Endodermal cell (in vitro differentiated cells): ENCODE data around the gene CFAP65. TPM values are rescaled to one million over a fixed set of nuclear protein-coding genes. Genes with fewer than 3 reads are reported as not detected.

Source experiments
- DNase-seq: peaks from one replicate; pipeline ENCODE4 v3.0.0-alpha.2; 2017
- H3K27ac ChIP-seq: 2 replicates; pipeline ENCODE4 v1.5.1; 2013; ENCODE audit warnings: mild to moderate bottlenecking, low read depth, low read length, moderate library complexity
- H3K27me3 ChIP-seq: 2 replicates; pipeline ENCODE4 v1.6.1; 2013; ENCODE audit warnings: mild to moderate bottlenecking, low read length, moderate library complexity; ENCODE audit not compliant: insufficient read depth, control insufficient read depth, poor library complexity, severe bottlenecking
- H3K36me3 ChIP-seq: 2 replicates; pipeline ENCODE4 v1.7.0; 2013; ENCODE audit warnings: mild to moderate bottlenecking, low read length, moderate library complexity; ENCODE audit not compliant: control insufficient read depth, insufficient read depth
- H3K4me1 ChIP-seq: one replicate; pipeline ENCODE4 v1.7.0; 2013; ENCODE audit warnings: low read length; ENCODE audit not compliant: control insufficient read depth, insufficient read depth
- H3K4me3 ChIP-seq: 2 replicates; pipeline ENCODE4 v1.5.1; 2013; ENCODE audit warnings: mild to moderate bottlenecking, low read length, moderate library complexity
- H3K9ac ChIP-seq: 2 replicates; pipeline ENCODE4 v1.6.1; 2013; ENCODE audit warnings: mild to moderate bottlenecking, low read length, moderate library complexity; ENCODE audit not compliant: poor library complexity, severe bottlenecking; ENCODE audit errors: extremely low read depth
- H3K9me3 ChIP-seq: 2 replicates; pipeline ENCODE4 v1.6.1; 2013; ENCODE audit warnings: mild to moderate bottlenecking, low read length, moderate library complexity; ENCODE audit not compliant: control insufficient read depth
- H3K27ac Mint-ChIP-seq: 2 replicates; pipeline ENCODE4 v1.8.0; 2020; ENCODE audit warnings: mixed read lengths
- H3K27me3 Mint-ChIP-seq: 2 replicates; pipeline ENCODE4 v1.8.0; 2021; ENCODE audit warnings: mild to moderate bottlenecking, mixed read lengths; ENCODE audit not compliant: insufficient read depth
- H3K36me3 Mint-ChIP-seq: 2 replicates; pipeline ENCODE4 v1.8.0; 2020; ENCODE audit warnings: low read depth, mixed read lengths
- H3K4me1 Mint-ChIP-seq: 2 replicates; pipeline ENCODE4 v1.8.0; 2020; ENCODE audit warnings: mixed read lengths
- H3K4me3 Mint-ChIP-seq: 2 replicates; pipeline ENCODE4 v1.8.0; 2020; ENCODE audit warnings: mild to moderate bottlenecking, moderate library complexity, mixed read lengths
- H3K9me3 Mint-ChIP-seq: 2 replicates; pipeline ENCODE4 v1.8.0; 2020; ENCODE audit warnings: mild to moderate bottlenecking, mixed read lengths
- CTCF ChIP-seq: fragments of 200-600 bp; sonication (generic); conservative IDR thresholded peaks from 2 replicates; pipeline ENCODE4 v1.5.0; 2021; ENCODE audit warnings: antibody characterized with exemption, mild to moderate bottlenecking
- WGBS, 2 experiments: methylation state at CpG; one replicate each; pipeline versions ENCODE4 v1.1.5 to v1.1.7; 2013; ENCODE audit warnings: missing lambda C conversion rate in 2 of 2, mixed read lengths in 1 of 2; ENCODE audit not compliant: insufficient coverage in 1 of 2, insufficient read length in 1 of 2; 5-methylcytosine and 5-hydroxymethylcytosine counted together
- total RNA-seq, 2 donors: library from RNA; stranded (reverse); fragmentation: NEBNext Ultra II Directional in 1 of 2; extraction: Animal tissue kit (Norgen Biotek cat#: 25700) in 1 of 2; gene quantifications; 2 replicates in 1 of 2; 3 replicates in 1 of 2; pipeline ENCODE4 v1.2.1, GENCODE V29; 2021

The CFAP65 gene
- total RNA-seq, 2 donors from 2014 or later, result 0.84 to 1.5 TPM

GRCh38 chr2:218964041-218964771 is 77.1 kb downstream of the CFAP65 start:
- Histone ChIP-seq H3K27me3 (peaks cover 56% of the 10 kb centered on the region), H3K9ac (peak overlapping the region; percentile 78), H3K4me3 (peak overlapping the region; percentile 83), H3K4me1 (no peaks in the 10 kb centered on the region), H3K27ac (peak overlapping the region; percentile 95), H3K9me3 (no peaks in the 10 kb centered on the region), H3K36me3 (no peaks in the 10 kb centered on the region)
- Mint-ChIP-seq H3K36me3 (no peaks in the 10 kb centered on the region), H3K9me3 (no peaks in the 10 kb centered on the region), H3K27ac (peak overlapping the region; percentile 89), H3K27me3 (peaks cover 68% of the 10 kb centered on the region), H3K4me1 (peaks cover 16% of the 10 kb centered on the region), H3K4me3 (peak overlapping the region; percentile 67)
- WGBS, 2 experiments, result 60 to 81% methylated on average over 5 of the region's 5 CpGs
- DNase-seq, result peak; percentile 58
- no peak for TF ChIP-seq CTCF

- peak overlapping the region; percentile 95 for H3K27ac ChIP-seq
- H3K27me3 Mint-ChIP-seq, result peaks cover 68% of the 10 kb centered on the region
- no peaks in the 10 kb centered on the region for H3K9me3 ChIP-seq
- peaks cover 55% of the 10 kb centered on the region for H3K27me3 ChIP-seq
- DNase-seq, result no peak
- H3K36me3 ChIP-seq, result no peaks in the 10 kb centered on the region
- peak overlapping the region; percentile 83 for H3K4me3 ChIP-seq
- peak overlapping the region; percentile 89 for H3K27ac Mint-ChIP-seq
- WGBS, 2 experiments, result 28 to 34% methylated on average over 2 to 5 of the region's 5 CpGs
- no peaks in the 10 kb centered on the region for H3K4me1 ChIP-seq
- no peaks in the 10 kb centered on the region for H3K36me3 Mint-ChIP-seq
- TF ChIP-seq CTCF, result no peak
- peak overlapping the region; percentile 78 for H3K9ac ChIP-seq
- H3K9me3 Mint-ChIP-seq, result no peaks in the 10 kb centered on the region
- H3K4me3 Mint-ChIP-seq, result peak overlapping the region; percentile 67
- peaks cover 16% of the 10 kb centered on the region for H3K4me1 Mint-ChIP-seq
Measured at GRCh38 chr2:218963601-218964000, 77.7 kb downstream of the CFAP65 start.

GRCh38 chr2:218962859-218963492 is 78.3 kb downstream of the CFAP65 start:
- Mint-ChIP-seq H3K9me3 (no peaks in the 10 kb centered on the region), H3K36me3 (no peaks in the 10 kb centered on the region), H3K4me1 (peaks cover 16% of the 10 kb centered on the region), H3K4me3 (peak overlapping the region; percentile 67), H3K27ac (peak overlapping the region; percentile 89), H3K27me3 (peaks cover 68% of the 10 kb centered on the region)
- no peaks in the 10 kb centered on the region for H3K9me3 ChIP-seq
- no peaks in the 10 kb centered on the region for H3K4me1 ChIP-seq
- H3K9ac ChIP-seq, result peak overlapping the region; percentile 78
- peak; percentile 99 for DNase-seq
- TF ChIP-seq CTCF, result no peak
- peak overlapping the region; percentile 95 for H3K27ac ChIP-seq
- no peaks in the 10 kb centered on the region for H3K36me3 ChIP-seq
- H3K27me3 ChIP-seq, result peaks cover 55% of the 10 kb centered on the region
- 0 to 1% methylated on average over 26 to 42 of the region's 42 CpGs for WGBS, 2 experiments
- H3K4me3 ChIP-seq, result peak overlapping the region; percentile 83
